A549 (cell line): ENCODE measurements around the gene DBT. TPM values are rescaled to one million over a fixed set of nuclear protein-coding genes. Genes with fewer than 3 reads are reported as not detected.

ENCODE experiments used
- ATAC-seq, 2 experiments: fragments of 200-7000 bp in 1 of 2; fragments of >200 bp in 1 of 2; cut with Nextera tagmentation in 1 of 2; cut with Tn5 transposase in 1 of 2; 3 replicates each; pipeline versions ENCODE4 v1.8.0 to v1.9.1; 2018 to 2020; ENCODE audit warnings: mild to moderate bottlenecking in 1 of 2, moderate library complexity in 1 of 2
- CTCF ChIA-PET: fragments of 300-600 bp; sonication (Branson Sonifier 250); formaldehyde crosslinking; extraction: SDS; loops from one replicate; lab custom pipeline; 2021; ENCODE audit warnings: antibody characterized with exemption, inconsistent platforms; lab: Yijun Ruan, JAX
- POLR2A ChIA-PET: fragments of 350-600 bp; formaldehyde crosslinking; extraction: SDS; loops from one replicate; lab custom pipeline; 2021; ENCODE audit warnings: antibody characterized with exemption, inconsistent platforms; lab: Yijun Ruan, JAX
- DNase-seq, 2 experiments: peaks; one replicate each; pipeline versions ENCODE4 v3.0.0 to v3.0.0-alpha.2; 2011 to 2016; ENCODE audit warnings: low read depth in 1 of 2, low spot score in 1 of 2
- FAIRE-seq: peaks from 2 replicates; lab custom pipeline; 2011; peaks lifted over from hg19 to GRCh38; lab: Jason Lieb, UNC
- H3K27ac ChIP-seq, 2 experiments: fragments of >200 bp; sonication (Bioruptor Twin); formaldehyde crosslinking; 3 replicates each; pipeline ENCODE4 v1.5.1; 2016 to 2017
- H3K4me1 ChIP-seq: fragments of >200 bp; sonication (Bioruptor Twin); formaldehyde crosslinking; 3 replicates; pipeline ENCODE4 v1.6.1; 2016
- H3K4me2 ChIP-seq: fragments of >200 bp; sonication (Bioruptor Twin); formaldehyde crosslinking; 3 replicates; pipeline ENCODE4 v1.6.1; 2016
- H3K4me3 ChIP-seq: fragments of >200 bp; sonication (Bioruptor Twin); formaldehyde crosslinking; 3 replicates; pipeline ENCODE4 v1.5.1; 2016
- H3K9me3 ChIP-seq: fragments of >200 bp; sonication (Bioruptor Twin); formaldehyde crosslinking; 3 replicates; pipeline ENCODE4 v1.6.1; 2016
- CEBPB ChIP-seq, 2 experiments: fragments of >200 bp in 1 of 2; sonication (Bioruptor Twin) in 1 of 2; formaldehyde crosslinking in 1 of 2; IDR thresholded peaks; 2 replicates each; pipeline ENCODE4 v1.6.1; 2012 to 2016
- CHD2 ChIP-seq: fragments of 150-350 bp; IDR thresholded peaks from 2 replicates; pipeline ENCODE4 v1.6.1; 2014; ENCODE audit warnings: low read length; ENCODE audit not compliant: partially characterized antibody
- EHMT2 ChIP-seq: fragments of 200-600 bp; sonication (generic); IDR thresholded peaks from 2 replicates; pipeline ENCODE4 v1.6.1; 2016; ENCODE audit warnings: antibody characterized with exemption, low read depth, mild to moderate bottlenecking, moderate library complexity
- EP300 ChIP-seq, 2 experiments: fragments of >200 bp; sonication (Bioruptor Twin); formaldehyde crosslinking; IDR thresholded peaks; 2 replicates in 1 of 2; 3 replicates in 1 of 2; pipeline ENCODE4 v1.6.1; 2016 to 2017
- ESRRA ChIP-seq: fragments of 150-350 bp; IDR thresholded peaks from 2 replicates; pipeline ENCODE4 v1.6.1; 2014; ENCODE audit warnings: mild to moderate bottlenecking, low read length, borderline replicate concordance
- FOSL2 ChIP-seq, 2 experiments: fragments of 450-650 bp in 1 of 2; fragments of >200 bp in 1 of 2; sonication (Bioruptor Twin) in 1 of 2; formaldehyde crosslinking; IDR thresholded peaks; 2 replicates each; pipeline versions ENCODE4 v1.5.0 to v1.6.1; 2016 to 2020; ENCODE audit warnings: mild to moderate bottlenecking in 1 of 2, moderate library complexity in 1 of 2
- GATA3 ChIP-seq: IDR thresholded peaks from 2 replicates; pipeline ENCODE4 v1.6.1; 2012; ENCODE audit warnings: borderline replicate concordance
- HOXB5 ChIP-seq: fragments of 250-450 bp; sonication (Bioruptor Pico); IDR thresholded peaks from 2 replicates; pipeline ENCODE4 v1.5.0; 2020; ENCODE audit warnings: mild to moderate bottlenecking, moderate library complexity
- JUN ChIP-seq, 2 experiments: fragments of >200 bp; sonication (Bioruptor Twin); formaldehyde crosslinking; IDR thresholded peaks; 2 replicates in 1 of 2; 3 replicates in 1 of 2; pipeline ENCODE4 v1.6.1; 2016 to 2017
- NFE2L2 ChIP-seq: fragments of 150-350 bp; conservative IDR thresholded peaks from 2 replicates; pipeline ENCODE4 v1.6.1; 2014; ENCODE audit warnings: low read length
- PHF8 ChIP-seq: fragments of 200-600 bp; sonication (generic); IDR thresholded peaks from 2 replicates; pipeline ENCODE4 v1.6.1; 2016; ENCODE audit warnings: low read depth, mild to moderate bottlenecking, antibody characterized with exemption, moderate library complexity, borderline replicate concordance
- RCOR1 ChIP-seq: fragments of 150-350 bp; IDR thresholded peaks from 2 replicates; pipeline ENCODE4 v1.6.1; 2014; ENCODE audit warnings: antibody characterized with exemption, low read length, low read depth
- RFX5 ChIP-seq: fragments of 450-650 bp; IDR thresholded peaks from 2 replicates; pipeline ENCODE4 v1.7.1; 2014; ENCODE audit warnings: antibody characterized with exemption, mild to moderate bottlenecking, moderate library complexity
- RNF2 ChIP-seq: fragments of 200-600 bp; sonication (generic); IDR thresholded peaks from 2 replicates; pipeline ENCODE4 v1.6.1; 2016; ENCODE audit warnings: low read depth, mild to moderate bottlenecking, antibody characterized with exemption, moderate library complexity, borderline replicate concordance
- SMC3 ChIP-seq: fragments of >200 bp; sonication (Bioruptor Twin); formaldehyde crosslinking; IDR thresholded peaks from 3 replicates; pipeline ENCODE4 v1.6.1; 2018; ENCODE audit warnings: inconsistent platforms
- ZC3H11A ChIP-seq: fragments of 450-650 bp; IDR thresholded peaks from 2 replicates; pipeline ENCODE4 v1.6.1; 2014; ENCODE audit warnings: antibody characterized with exemption, mild to moderate bottlenecking
- ZFP36 ChIP-seq: fragments of 450-650 bp; IDR thresholded peaks from 2 replicates; pipeline ENCODE4 v1.6.1; 2014; ENCODE audit warnings: borderline replicate concordance; ENCODE audit not compliant: partially characterized antibody
- ZNF302 ChIP-seq: fragments of 250-450 bp; sonication (Bioruptor Pico); IDR thresholded peaks from 2 replicates; pipeline ENCODE4 v1.9.0; 2021; ENCODE audit warnings: inconsistent platforms, mild to moderate bottlenecking, moderate library complexity
- ZSCAN20 ChIP-seq: fragments of 250-450 bp; sonication (Bioruptor Pico); IDR thresholded peaks from 2 replicates; pipeline ENCODE4 v1.8.0; 2022; ENCODE audit warnings: mild to moderate bottlenecking, moderate library complexity
- WGBS: methylation state at CpG from one replicate; pipeline ENCODE4 v1.1.6; 2017; ENCODE audit errors: missing lambda C conversion rate; 5-methylcytosine and 5-hydroxymethylcytosine counted together
- polyA plus RNA-seq, 4 experiments: library from polyadenylated mRNA; depleted of rRNA in 3 of 4; stranded (reverse); fragments of >200 nt; fragmentation: RNase III in 1 of 4; extraction: RNeasy Plus Mini Kit Qiagen cat#74134 plus additional on column Dnase treatment in 1 of 4; gene quantifications; 2 replicates in 3 of 4; 3 replicates in 1 of 4; pipeline ENCODE4 v1.2.3, GENCODE V29; 2011 to 2017
- TF ChIP-seq, protein P1 (sequence below): fragments of 150-350 bp; IDR thresholded peaks from 2 replicates; pipeline ENCODE4 v1.6.1; 2014; ENCODE audit warnings: low read depth, mild to moderate bottlenecking, low read length
- TF ChIP-seq, protein P2 (sequence below): fragments of 200-600 bp; sonication (generic); IDR thresholded peaks from 2 replicates; pipeline ENCODE4 v1.6.1; 2016; ENCODE audit warnings: antibody characterized with exemption, mild to moderate bottlenecking, moderate library complexity
- TF ChIP-seq, protein P3 (sequence below): IDR thresholded peaks from 2 replicates; pipeline ENCODE4 v1.6.1; 2012

The DBT gene
- polyA plus RNA-seq, 2 of the 4 experiments (the other 2 are of a cell fraction): 3.6 to 8.7 TPM

DNA sequence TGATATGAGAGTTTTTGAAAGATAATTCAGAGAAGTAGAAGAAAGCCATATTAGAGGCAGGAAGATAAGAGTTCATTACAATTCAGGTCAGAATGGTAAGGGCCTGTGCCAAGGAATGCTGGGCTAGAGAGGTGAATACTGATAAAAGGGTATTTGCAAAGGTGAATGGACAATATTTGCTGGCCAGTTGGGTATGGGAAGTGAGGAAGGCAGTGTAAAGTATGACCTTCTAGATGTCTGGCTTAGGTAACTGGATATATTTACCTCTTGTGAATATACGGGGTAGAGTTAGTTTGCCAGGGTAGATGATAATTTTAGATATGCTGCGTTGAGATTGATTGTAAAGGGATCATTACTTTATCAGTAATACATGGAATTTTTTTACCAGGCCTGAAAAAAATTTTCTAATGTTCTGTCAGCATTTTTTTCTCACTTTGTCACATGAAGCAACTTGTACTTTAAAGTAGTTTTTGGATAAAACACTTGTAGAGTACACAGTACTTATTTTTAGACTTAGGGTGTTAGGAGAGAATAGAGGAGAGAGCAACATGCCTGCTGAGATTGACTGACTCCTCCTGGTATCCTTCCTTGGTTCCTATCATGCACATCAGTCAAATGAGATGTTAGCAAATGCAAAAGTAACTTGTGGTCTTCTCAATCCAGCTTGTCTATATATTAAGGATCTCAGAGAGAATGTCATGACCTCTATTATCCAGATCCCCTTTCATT is 30.5 kb upstream of the DBT start:
- FAIRE-seq: no peak

DNA sequence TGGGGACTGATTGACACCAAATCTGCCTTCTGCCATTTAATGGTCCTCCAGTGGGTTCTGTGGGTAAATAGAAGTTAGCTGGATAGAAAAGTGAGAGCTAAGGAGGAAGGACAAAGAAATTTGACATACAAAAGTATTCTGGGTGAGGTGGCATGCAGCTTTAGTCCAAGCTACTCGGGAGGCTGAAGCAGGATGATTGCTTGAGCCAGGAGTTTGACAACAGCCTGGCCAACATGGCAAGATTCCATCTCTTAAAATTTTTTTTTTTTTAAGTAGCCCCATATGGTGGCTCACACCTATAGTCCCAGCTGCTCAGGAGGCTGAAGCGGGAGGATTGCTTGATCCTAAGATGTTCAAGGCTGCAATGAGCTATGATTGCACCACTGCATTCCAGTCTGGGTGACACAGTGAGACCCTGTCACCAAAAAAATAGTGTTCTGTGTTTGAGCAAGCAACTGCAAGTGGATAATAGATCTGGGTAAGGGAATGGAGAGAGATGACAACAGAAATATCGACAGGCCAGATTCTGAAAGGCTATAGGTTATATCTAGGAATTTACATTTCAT is 29.8 kb upstream of the DBT start:
- POLR2A ChIA-PET: no interaction called here
- FAIRE-seq: no peak
- no peak for DNase-seq
- CTCF ChIA-PET: no interaction called here
- H3K9me3 ChIP-seq: no peaks in the 10 kb centered on the region
- no peak for TF ChIP-seq HOXB5
- no peak for TF ChIP-seq EP300 (IDR thresholded peaks at IDR 0.05)
- TF ChIP-seq CHD2: no peak
- TF ChIP-seq SMC3: no peak
- TF ChIP-seq ZC3H11A: no peak
- no peak for TF ChIP-seq JUN (IDR thresholded peaks at IDR 0.05)
- TF ChIP-seq ZFP36: no peak
- TF ChIP-seq, protein P1, sequence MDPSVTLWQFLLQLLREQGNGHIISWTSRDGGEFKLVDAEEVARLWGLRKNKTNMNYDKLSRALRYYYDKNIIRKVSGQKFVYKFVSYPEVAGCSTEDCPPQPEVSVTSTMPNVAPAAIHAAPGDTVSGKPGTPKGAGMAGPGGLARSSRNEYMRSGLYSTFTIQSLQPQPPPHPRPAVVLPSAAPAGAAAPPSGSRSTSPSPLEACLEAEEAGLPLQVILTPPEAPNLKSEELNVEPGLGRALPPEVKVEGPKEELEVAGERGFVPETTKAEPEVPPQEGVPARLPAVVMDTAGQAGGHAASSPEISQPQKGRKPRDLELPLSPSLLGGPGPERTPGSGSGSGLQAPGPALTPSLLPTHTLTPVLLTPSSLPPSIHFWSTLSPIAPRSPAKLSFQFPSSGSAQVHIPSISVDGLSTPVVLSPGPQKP: no peak
- no peak for TF ChIP-seq GATA3
- no peak for ATAC-seq
- H3K27ac ChIP-seq: no peak overlapping the region
- 90% methylated on average over 3 of the region's 3 CpGs for WGBS
- H3K4me3 ChIP-seq: no peak overlapping the region
- no peaks in the 10 kb centered on the region for H3K4me1 ChIP-seq
- H3K4me2 ChIP-seq: no peak overlapping the region

More for the DNA sequence above, 30.5 kb upstream of the DBT start:
- Histone ChIP-seq H3K9me3 (no peaks in the 10 kb centered on the region), H3K4me3 (no peak overlapping the region), H3K27ac (no peak overlapping the region), H3K4me2 (no peak overlapping the region), H3K4me1 (no peaks in the 10 kb centered on the region)
- ChIA-PET POLR2A (no interaction called here), CTCF (no interaction called here)
- no peak for ATAC-seq
- WGBS: 76% methylated on average over 2 of the region's 2 CpGs
- DNase-seq: no peak
- TF ChIP-seq, protein P2, sequence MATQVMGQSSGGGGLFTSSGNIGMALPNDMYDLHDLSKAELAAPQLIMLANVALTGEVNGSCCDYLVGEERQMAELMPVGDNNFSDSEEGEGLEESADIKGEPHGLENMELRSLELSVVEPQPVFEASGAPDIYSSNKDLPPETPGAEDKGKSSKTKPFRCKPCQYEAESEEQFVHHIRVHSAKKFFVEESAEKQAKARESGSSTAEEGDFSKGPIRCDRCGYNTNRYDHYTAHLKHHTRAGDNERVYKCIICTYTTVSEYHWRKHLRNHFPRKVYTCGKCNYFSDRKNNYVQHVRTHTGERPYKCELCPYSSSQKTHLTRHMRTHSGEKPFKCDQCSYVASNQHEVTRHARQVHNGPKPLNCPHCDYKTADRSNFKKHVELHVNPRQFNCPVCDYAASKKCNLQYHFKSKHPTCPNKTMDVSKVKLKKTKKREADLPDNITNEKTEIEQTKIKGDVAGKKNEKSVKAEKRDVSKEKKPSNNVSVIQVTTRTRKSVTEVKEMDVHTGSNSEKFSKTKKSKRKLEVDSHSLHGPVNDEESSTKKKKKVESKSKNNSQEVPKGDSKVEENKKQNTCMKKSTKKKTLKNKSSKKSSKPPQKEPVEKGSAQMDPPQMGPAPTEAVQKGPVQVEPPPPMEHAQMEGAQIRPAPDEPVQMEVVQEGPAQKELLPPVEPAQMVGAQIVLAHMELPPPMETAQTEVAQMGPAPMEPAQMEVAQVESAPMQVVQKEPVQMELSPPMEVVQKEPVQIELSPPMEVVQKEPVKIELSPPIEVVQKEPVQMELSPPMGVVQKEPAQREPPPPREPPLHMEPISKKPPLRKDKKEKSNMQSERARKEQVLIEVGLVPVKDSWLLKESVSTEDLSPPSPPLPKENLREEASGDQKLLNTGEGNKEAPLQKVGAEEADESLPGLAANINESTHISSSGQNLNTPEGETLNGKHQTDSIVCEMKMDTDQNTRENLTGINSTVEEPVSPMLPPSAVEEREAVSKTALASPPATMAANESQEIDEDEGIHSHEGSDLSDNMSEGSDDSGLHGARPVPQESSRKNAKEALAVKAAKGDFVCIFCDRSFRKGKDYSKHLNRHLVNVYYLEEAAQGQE: no peak
- TF ChIP-seq EP300 (IDR thresholded peaks at IDR 0.05): no peak
- no peak for TF ChIP-seq RNF2
- TF ChIP-seq RCOR1: no peak
- no peak for TF ChIP-seq NFE2L2
- no peak for TF ChIP-seq FOSL2 (IDR thresholded peaks at IDR 0.05)
- no peak for TF ChIP-seq FOSL2 (CRISPR knock-in tag; IDR thresholded peaks at IDR 0.05)

DNA sequence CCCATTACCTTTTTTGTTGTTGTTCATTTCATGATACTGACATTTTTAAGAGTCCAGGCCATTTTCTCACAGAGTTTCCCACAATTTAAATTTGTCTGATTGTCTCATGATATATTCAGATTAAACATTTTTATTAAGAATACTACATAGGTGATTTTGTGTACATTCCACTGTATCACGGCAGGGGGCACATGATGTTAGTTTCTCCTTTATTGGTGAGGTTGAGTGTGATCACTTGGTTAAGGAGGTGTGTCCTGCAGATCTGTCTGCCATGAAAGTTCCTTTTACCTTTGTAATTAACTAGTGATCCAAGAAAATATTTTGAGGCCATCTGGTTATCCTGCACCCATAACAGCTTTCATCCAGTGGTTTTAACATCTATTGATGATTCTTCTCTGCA is 28.2 kb upstream of the DBT start:
- 82% methylated on average over 1 of the region's 1 CpG for WGBS
- FAIRE-seq: no peak
- CTCF ChIA-PET: no interaction called here
- TF ChIP-seq ZSCAN20 (CRISPR knock-in tag) (no peak), PHF8 (no peak), ZNF302 (no peak), RNF2 (no peak), CEBPB (IDR thresholded peaks at IDR 0.05) (no peak), RFX5 (no peak), CHD2 (no peak), EP300 (IDR thresholded peaks at IDR 0.05) (no peak), EHMT2 (no peak), ESRRA (no peak)
- TF ChIP-seq, protein P3, sequence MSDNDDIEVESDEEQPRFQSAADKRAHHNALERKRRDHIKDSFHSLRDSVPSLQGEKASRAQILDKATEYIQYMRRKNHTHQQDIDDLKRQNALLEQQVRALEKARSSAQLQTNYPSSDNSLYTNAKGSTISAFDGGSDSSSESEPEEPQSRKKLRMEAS: no peak
- TF ChIP-seq, all 56 proteins: peak for 0
- DNase-seq (peak in 1 of 2 experiments; percentile 10), ATAC-seq (no peak)
- no peak overlapping the region for H3K4me2 ChIP-seq
- no peak overlapping the region for H3K27ac ChIP-seq
- no peaks in the 10 kb centered on the region for H3K4me1 ChIP-seq
- no peak overlapping the region for H3K4me3 ChIP-seq
- POLR2A ChIA-PET: no interaction called here
- H3K9me3 ChIP-seq: no peaks in the 10 kb centered on the region
